Hepatocyte (in vitro differentiated cells): Measurements from ENCODE around the gene TTC28.

ENCODE experiments used
- EZH2phosphoT487 ChIP-seq: fragments of 200-600 bp; sonication (generic); IDR thresholded peaks from one replicate; pipeline ENCODE4 v1.6.1; 2018; ENCODE audit warnings: antibody characterized with exemption, mild to moderate bottlenecking, low read depth, moderate library complexity; ENCODE audit not compliant: unreplicated experiment, severe bottlenecking
- TF ChIP-seq, protein P1 (sequence below): fragments of 200-600 bp; sonication (generic); IDR thresholded peaks from 2 replicates; pipeline ENCODE4 v1.5.1; 2016; ENCODE audit warnings: antibody characterized with exemption, mild to moderate bottlenecking; ENCODE audit not compliant: poor library complexity

DNA sequence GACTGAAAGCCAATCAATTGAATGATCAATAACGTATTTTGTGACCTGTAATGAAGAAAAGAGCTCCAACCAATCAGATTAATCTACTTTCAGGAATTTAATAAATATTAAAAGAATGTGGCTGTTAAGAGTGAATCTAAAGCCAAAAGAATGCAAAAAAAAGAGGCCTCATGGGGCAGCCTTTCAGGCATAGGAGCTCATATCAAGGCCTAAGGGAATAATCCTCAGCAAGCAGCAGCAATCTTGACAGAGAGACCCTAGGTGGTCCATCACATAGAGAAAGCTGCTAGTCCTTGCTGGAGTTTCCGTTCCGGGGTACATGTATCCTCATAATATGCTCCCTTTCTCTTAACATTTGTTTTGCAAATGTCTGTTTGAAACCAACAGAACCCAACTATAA, 447.4 kb downstream of the TTC28 start:
- TF ChIP-seq, protein P1, sequence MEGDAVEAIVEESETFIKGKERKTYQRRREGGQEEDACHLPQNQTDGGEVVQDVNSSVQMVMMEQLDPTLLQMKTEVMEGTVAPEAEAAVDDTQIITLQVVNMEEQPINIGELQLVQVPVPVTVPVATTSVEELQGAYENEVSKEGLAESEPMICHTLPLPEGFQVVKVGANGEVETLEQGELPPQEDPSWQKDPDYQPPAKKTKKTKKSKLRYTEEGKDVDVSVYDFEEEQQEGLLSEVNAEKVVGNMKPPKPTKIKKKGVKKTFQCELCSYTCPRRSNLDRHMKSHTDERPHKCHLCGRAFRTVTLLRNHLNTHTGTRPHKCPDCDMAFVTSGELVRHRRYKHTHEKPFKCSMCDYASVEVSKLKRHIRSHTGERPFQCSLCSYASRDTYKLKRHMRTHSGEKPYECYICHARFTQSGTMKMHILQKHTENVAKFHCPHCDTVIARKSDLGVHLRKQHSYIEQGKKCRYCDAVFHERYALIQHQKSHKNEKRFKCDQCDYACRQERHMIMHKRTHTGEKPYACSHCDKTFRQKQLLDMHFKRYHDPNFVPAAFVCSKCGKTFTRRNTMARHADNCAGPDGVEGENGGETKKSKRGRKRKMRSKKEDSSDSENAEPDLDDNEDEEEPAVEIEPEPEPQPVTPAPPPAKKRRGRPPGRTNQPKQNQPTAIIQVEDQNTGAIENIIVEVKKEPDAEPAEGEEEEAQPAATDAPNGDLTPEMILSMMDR, result no peak
- no peak for TF ChIP-seq EZH2phosphoT487
